ENCODE data around the gene HSF2BP.
"Not testable (repeated sequence)": the region's sequence is repeated elsewhere in the genome, so short reads cannot be mapped to it uniquely, and the experiment has no call there.

Gene HSF2BP

GRCh38 chr21:43631411-43632107 is 27.7 kb downstream of the HSF2BP start:
- no peaks in the 10 kb centered on the region for H3K4me1 ChIP-seq (ENCODE audit: insufficient read depth, low read length)

GRCh38 chr21:43627527-43627926 is 31.8 kb downstream of the HSF2BP start:
- H3K9ac ChIP-seq (ENCODE audit: low read depth, low read length): no peak overlapping the region
- no peaks in the 10 kb centered on the region for H3K4me1 ChIP-seq (ENCODE audit: insufficient read depth, low read length)
- H3K9me3 ChIP-seq (ENCODE audit: control insufficient read depth, insufficient read depth, low read length): no peaks in the 10 kb centered on the region; the same call in 1 of the 2 replicates
- H3K36me3 ChIP-seq (ENCODE audit: insufficient read depth, low read length): no peaks in the 10 kb centered on the region

More at GRCh38 chr21:43631411-43632107, 27.7 kb downstream of the HSF2BP start:
- Histone ChIP-seq H3K9ac (ENCODE audit: low read depth, low read length) (no peak overlapping the region), H3K9me3 (ENCODE audit: control insufficient read depth, insufficient read depth, low read length) (no peaks in the 10 kb centered on the region; the same call in 1 of the 2 replicates), H3K36me3 (ENCODE audit: insufficient read depth, low read length) (no peaks in the 10 kb centered on the region)

GRCh38 chr21:43626390-43626789 is 32.9 kb downstream of the HSF2BP start:
- Histone ChIP-seq H3K36me3 (ENCODE audit: insufficient read depth, low read length) (no peaks in the 10 kb centered on the region), H3K4me1 (ENCODE audit: insufficient read depth, low read length) (no peaks in the 10 kb centered on the region), H3K9me3 (ENCODE audit: control insufficient read depth, insufficient read depth, low read length) (no peaks in the 10 kb centered on the region; the same call in 1 of the 2 replicates), H3K9ac (ENCODE audit: low read depth, low read length) (no peak overlapping the region)

GRCh38 chr21:43624339-43624738 is 34.9 kb downstream of the HSF2BP start:
- Histone ChIP-seq H3K9ac (ENCODE audit: low read depth, low read length) (no peak overlapping the region), H3K9me3 (ENCODE audit: control insufficient read depth, insufficient read depth, low read length) (no peaks in the 10 kb centered on the region; the same call in 1 of the 2 replicates), H3K36me3 (ENCODE audit: insufficient read depth, low read length) (no peaks in the 10 kb centered on the region; the same call in 1 of the 2 replicates), H3K4me1 (ENCODE audit: insufficient read depth, low read length) (no peaks in the 10 kb centered on the region)

GRCh38 chr21:43623588-43623987 is 35.7 kb downstream of the HSF2BP start:
- no peaks in the 10 kb centered on the region; the same call in 1 of the 2 replicates for H3K36me3 ChIP-seq (ENCODE audit: insufficient read depth, low read length)
- peaks cover 3% of the 10 kb centered on the region; the same call in 1 of the 2 replicates for H3K9me3 ChIP-seq (ENCODE audit: control insufficient read depth, insufficient read depth, low read length)
- no peak overlapping the region for H3K9ac ChIP-seq (ENCODE audit: low read depth, low read length)
- no peaks in the 10 kb centered on the region for H3K4me1 ChIP-seq (ENCODE audit: insufficient read depth, low read length)

GRCh38 chr21:43622796-43623195 is 36.5 kb downstream of the HSF2BP start:
- H3K4me1 ChIP-seq (ENCODE audit: insufficient read depth, low read length): no peaks in the 10 kb centered on the region
- H3K9me3 ChIP-seq (ENCODE audit: control insufficient read depth, insufficient read depth, low read length): peaks cover 3% of the 10 kb centered on the region; the same call in 1 of the 2 replicates
- H3K9ac ChIP-seq (ENCODE audit: low read depth, low read length): no peak overlapping the region
- H3K36me3 ChIP-seq (ENCODE audit: insufficient read depth, low read length): no peaks in the 10 kb centered on the region; the same call in 1 of the 2 replicates

- Histone ChIP-seq H3K9ac (ENCODE audit: low read depth, low read length) (no peak overlapping the region), H3K9me3 (ENCODE audit: control insufficient read depth, insufficient read depth, low read length) (peaks cover 3% of the 10 kb centered on the region; the same call in 1 of the 2 replicates), H3K36me3 (ENCODE audit: insufficient read depth, low read length) (no peaks in the 10 kb centered on the region; the same call in 1 of the 2 replicates), H3K4me1 (ENCODE audit: insufficient read depth, low read length) (no peaks in the 10 kb centered on the region)
Measured at GRCh38 chr21:43619856-43620255, 39.4 kb downstream of the HSF2BP start.

GRCh38 chr21:43619344-43619743 is 39.9 kb downstream of the HSF2BP start:
- Histone ChIP-seq H3K9ac (ENCODE audit: low read depth, low read length) (no peak overlapping the region), H3K9me3 (ENCODE audit: control insufficient read depth, insufficient read depth, low read length) (peaks cover 3% of the 10 kb centered on the region; the same call in 1 of the 2 replicates), H3K4me1 (ENCODE audit: insufficient read depth, low read length) (no peaks in the 10 kb centered on the region), H3K36me3 (ENCODE audit: insufficient read depth, low read length) (no peaks in the 10 kb centered on the region; the same call in 1 of the 2 replicates)

GRCh38 chr21:43618940-43619339 is 40.3 kb downstream of the HSF2BP start:
- no peak overlapping the region for H3K9ac ChIP-seq (ENCODE audit: low read depth, low read length)
- no peaks in the 10 kb centered on the region; the same call in 1 of the 2 replicates for H3K36me3 ChIP-seq (ENCODE audit: insufficient read depth, low read length)
- no peaks in the 10 kb centered on the region for H3K4me1 ChIP-seq (ENCODE audit: insufficient read depth, low read length)
- H3K9me3 ChIP-seq (ENCODE audit: control insufficient read depth, insufficient read depth, low read length): peaks cover 3% of the 10 kb centered on the region; the same call in 1 of the 2 replicates

GRCh38 chr21:43616861-43617260 is 42.4 kb downstream of the HSF2BP start:
- not testable (repeated sequence) for H3K4me1 ChIP-seq (ENCODE audit: insufficient read depth, low read length); H3K36me3 ChIP-seq (ENCODE audit: insufficient read depth, low read length)

GRCh38 chr21:43614839-43615238 is 44.4 kb downstream of the HSF2BP start:
- Histone ChIP-seq H3K36me3 (ENCODE audit: insufficient read depth, low read length) (no peaks in the 10 kb centered on the region; the same call in 1 of the 2 replicates), H3K4me1 (ENCODE audit: insufficient read depth, low read length) (peaks cover 5% of the 10 kb centered on the region; the same call in 1 of the 2 replicates), H3K9me3 (ENCODE audit: control insufficient read depth, insufficient read depth, low read length) (peaks cover 3% of the 10 kb centered on the region; the same call in 1 of the 2 replicates), H3K9ac (ENCODE audit: low read depth, low read length) (no peak overlapping the region)

More at GRCh38 chr21:43616861-43617260, 42.4 kb downstream of the HSF2BP start:
- not testable (repeated sequence) for H3K9me3 ChIP-seq (ENCODE audit: control insufficient read depth, insufficient read depth, low read length); H3K9ac ChIP-seq (ENCODE audit: low read depth, low read length)

- H3K9ac ChIP-seq (ENCODE audit: low read depth, low read length): no peak overlapping the region
- H3K36me3 ChIP-seq (ENCODE audit: insufficient read depth, low read length): no peaks in the 10 kb centered on the region
- H3K4me1 ChIP-seq (ENCODE audit: insufficient read depth, low read length): peaks cover 5% of the 10 kb centered on the region; the same call in 1 of the 2 replicates
- no peaks in the 10 kb centered on the region; the same call in 1 of the 2 replicates for H3K9me3 ChIP-seq (ENCODE audit: control insufficient read depth, insufficient read depth, low read length)
Measured at GRCh38 chr21:43613755-43614638, 45.3 kb downstream of the HSF2BP start.

- no peak overlapping the region for H3K9ac ChIP-seq (ENCODE audit: low read depth, low read length)
- H3K9me3 ChIP-seq (ENCODE audit: control insufficient read depth, insufficient read depth, low read length): no peaks in the 10 kb centered on the region
- peaks cover 5% of the 10 kb centered on the region; the same call in 1 of the 2 replicates for H3K4me1 ChIP-seq (ENCODE audit: insufficient read depth, low read length)
- H3K36me3 ChIP-seq (ENCODE audit: insufficient read depth, low read length): no peaks in the 10 kb centered on the region
Measured at GRCh38 chr21:43611598-43612369, 47.5 kb downstream of the HSF2BP start.
